Neural cell (in vitro differentiated cells): ENCODE data around the gene TNNT2. TPM values are rescaled to one million over a fixed set of nuclear protein-coding genes. Genes with fewer than 3 reads are reported as not detected.

Source experiments
- H2AFZ ChIP-seq: fragments of 200-600, 300-800 bp; sonication (generic), shearing (Covaris generic); 2 replicates; pipeline ENCODE4 v1.6.0; 2014; ENCODE audit warnings: low read depth, mild to moderate bottlenecking, antibody characterized with exemption, low read length, moderate library complexity
- H3F3A ChIP-seq: fragments of 200-600 bp; shearing (Covaris generic); 2 replicates; pipeline ENCODE4 v1.6.1; 2016; ENCODE audit warnings: mild to moderate bottlenecking, moderate library complexity, mixed read lengths, antibody characterized with exemption, low read length; ENCODE audit not compliant: insufficient read depth, poor library complexity, severe bottlenecking
- H3K27ac ChIP-seq: fragments of 200-600, 300-800 bp; sonication (generic), shearing (Covaris generic); 2 replicates; pipeline ENCODE4 v1.5.1; 2014; ENCODE audit warnings: mild to moderate bottlenecking, low read length, moderate library complexity
- H3K27me3 ChIP-seq: fragments of 300-800, 200-600 bp; sonication (generic), shearing (Covaris generic); 2 replicates; pipeline ENCODE4 v1.6.0; 2014; ENCODE audit warnings: mild to moderate bottlenecking, low read depth, low read length, moderate library complexity; ENCODE audit not compliant: insufficient read depth
- H3K36me3 ChIP-seq: fragments of 300-800, 200-600 bp; sonication (generic), shearing (Covaris generic); 2 replicates; pipeline ENCODE4 v1.5.1; 2014; ENCODE audit warnings: mild to moderate bottlenecking, antibody characterized with exemption, low read length, moderate library complexity; ENCODE audit not compliant: insufficient read depth
- H3K4me2 ChIP-seq: fragments of 300-800, 200-600 bp; sonication (generic), shearing (Covaris generic); 2 replicates; pipeline ENCODE4 v1.6.0; 2014; ENCODE audit warnings: mild to moderate bottlenecking, low read length
- H3K4me3 ChIP-seq: fragments of 300-800, 200-600 bp; sonication (generic), shearing (Covaris generic); 2 replicates; pipeline ENCODE4 v1.5.1; 2014; ENCODE audit warnings: mild to moderate bottlenecking, low read length, moderate library complexity
- H3K79me2 ChIP-seq: fragments of 200-600 bp; shearing (Covaris generic); replicated peaks from 2 replicates; pipeline ENCODE4 v1.6.0; 2014; ENCODE audit warnings: mild to moderate bottlenecking, low read length, moderate library complexity; ENCODE audit not compliant: insufficient read depth
- H3K9ac ChIP-seq: fragments of 300-800, 200-600 bp; sonication (generic), shearing (Covaris generic); 2 replicates; pipeline ENCODE4 v1.6.1; 2016; ENCODE audit warnings: mild to moderate bottlenecking, low read length, mixed read lengths
- H3K9me2 ChIP-seq: fragments of 200-600 bp; shearing (Covaris generic); 2 replicates; pipeline ENCODE4 v1.6.1; 2016; ENCODE audit warnings: mild to moderate bottlenecking, low read length, mixed read lengths; ENCODE audit not compliant: insufficient read depth
- H3K9me3 ChIP-seq: fragments of 200-600, 300-800 bp; sonication (generic), shearing (Covaris generic); 2 replicates; pipeline ENCODE4 v1.6.1; 2016; ENCODE audit warnings: mild to moderate bottlenecking, mixed run types, low read length, moderate library complexity, mixed read lengths
- H4K20me1 ChIP-seq: fragments of 200-600 bp; shearing (Covaris generic); 2 replicates; pipeline ENCODE4 v1.6.1; 2016; ENCODE audit warnings: mild to moderate bottlenecking, mixed run types; ENCODE audit not compliant: insufficient read depth
- CTCF ChIP-seq: fragments of 450-650 bp; IDR thresholded peaks from 2 replicates; pipeline ENCODE4 v1.5.1; 2014; ENCODE audit warnings: antibody characterized with exemption, mild to moderate bottlenecking, moderate library complexity; ENCODE audit not compliant: poor library complexity, severe bottlenecking
- EP300 ChIP-seq: fragments of 450-650 bp; conservative IDR thresholded peaks from 2 replicates; pipeline ENCODE4 v1.6.1; 2014; ENCODE audit warnings: antibody characterized with exemption, mild to moderate bottlenecking, moderate library complexity; ENCODE audit not compliant: poor library complexity, severe bottlenecking
- EZH2 ChIP-seq: fragments of 200-600, 300-800 bp; shearing (Covaris generic), sonication (generic); IDR thresholded peaks from 2 replicates; pipeline ENCODE4 v1.6.1; 2014; ENCODE audit warnings: antibody characterized with exemption, low read length, borderline replicate concordance, mild to moderate bottlenecking; ENCODE audit not compliant: insufficient read depth, poor library complexity, severe bottlenecking
- MXI1 ChIP-seq: fragments of 450-650 bp; conservative IDR thresholded peaks from 2 replicates; pipeline ENCODE4 v1.6.1; 2014; ENCODE audit warnings: antibody characterized with exemption, mild to moderate bottlenecking; ENCODE audit not compliant: poor library complexity, severe bottlenecking
- POLR2AphosphoS5 ChIP-seq: IDR thresholded peaks from 2 replicates; pipeline ENCODE4 v1.6.1; 2012
- RAD21 ChIP-seq: fragments of 450-650 bp; conservative IDR thresholded peaks from 2 replicates; pipeline ENCODE4 v1.6.1; 2014; ENCODE audit warnings: antibody characterized with exemption, mild to moderate bottlenecking, moderate library complexity
- REST ChIP-seq: IDR thresholded peaks from 2 replicates; pipeline ENCODE4 v1.6.1; 2012; ENCODE audit warnings: borderline replicate concordance
- SMC3 ChIP-seq: fragments of 450-650 bp; conservative IDR thresholded peaks from 2 replicates; pipeline ENCODE4 v1.6.1; 2014; ENCODE audit warnings: antibody characterized with exemption, mild to moderate bottlenecking, moderate library complexity; ENCODE audit not compliant: poor library complexity
- TAF1 ChIP-seq: IDR thresholded peaks from 2 replicates; pipeline ENCODE4 v1.6.1; 2012; ENCODE audit warnings: low read depth
- polyA plus RNA-seq: library from polyadenylated mRNA; depleted of rRNA; stranded (reverse); fragments of >200 nt; gene quantifications from 2 replicates; pipeline ENCODE4 v1.2.3, GENCODE V29; 2014

Gene TNNT2
- polyA plus RNA-seq, 1 donor from 2014 or later = not detected

GRCh38 chr1:201350884-201351283 is 26.6 kb downstream of the TNNT2 start:
- no peaks in the 10 kb centered on the region for H3K9me3 ChIP-seq
- no peak overlapping the region for H3K27ac ChIP-seq
- no peaks in the 10 kb centered on the region for H3K36me3 ChIP-seq
- no peaks in the 10 kb centered on the region for H4K20me1 ChIP-seq
- H2AFZ ChIP-seq = no peak overlapping the region
- no peak overlapping the region for H3K4me3 ChIP-seq
- no peak overlapping the region for H3K9ac ChIP-seq
- H3K27me3 ChIP-seq = no peaks in the 10 kb centered on the region
- no peaks in the 10 kb centered on the region for H3K79me2 ChIP-seq
- no peaks in the 10 kb centered on the region for H3K9me2 ChIP-seq
- TF ChIP-seq TAF1 (no peak), SMC3 (no peak), EZH2 (no peak), POLR2AphosphoS5 (no peak), RAD21 (no peak), CTCF (no peak), REST (no peak), MXI1 (no peak), EP300 (no peak)
- no peak overlapping the region for H3K4me2 ChIP-seq
- no peaks in the 10 kb centered on the region for H3F3A ChIP-seq

GRCh38 chr1:201350361-201350725 is 27.1 kb downstream of the TNNT2 start:
- TF ChIP-seq MXI1 (no peak), REST (no peak), CTCF (no peak), EP300 (no peak), POLR2AphosphoS5 (no peak), SMC3 (no peak), TAF1 (no peak), RAD21 (no peak), EZH2 (no peak)
- no peak overlapping the region for H3K27ac ChIP-seq
- H3K9ac ChIP-seq = no peak overlapping the region
- H3F3A ChIP-seq = no peaks in the 10 kb centered on the region
- H3K27me3 ChIP-seq = no peaks in the 10 kb centered on the region
- no peaks in the 10 kb centered on the region for H3K79me2 ChIP-seq
- no peaks in the 10 kb centered on the region for H3K36me3 ChIP-seq
- no peaks in the 10 kb centered on the region for H3K9me2 ChIP-seq
- no peaks in the 10 kb centered on the region for H4K20me1 ChIP-seq
- H3K9me3 ChIP-seq = no peaks in the 10 kb centered on the region
- H2AFZ ChIP-seq = no peak overlapping the region
- no peak overlapping the region for H3K4me2 ChIP-seq
- no peak overlapping the region for H3K4me3 ChIP-seq
